Choroid plexus epithelial cell (primary cell): ENCODE data around the gene ZIC1.

Experiments used
- DNase-seq: peaks from one replicate; pipeline ENCODE4 v3.0.0-alpha.2; 2010; ENCODE audit warnings: low read depth
- H3K4me3 ChIP-seq: 2 replicates; pipeline ENCODE4 v1.5.1; 2011; ENCODE audit warnings: low read depth, mild to moderate bottlenecking, control low read depth, low read length, moderate library complexity
- TF ChIP-seq, protein P1 (sequence below): conservative IDR thresholded peaks from 2 replicates; pipeline ENCODE4 v1.5.1; 2011; ENCODE audit warnings: low read depth, mild to moderate bottlenecking, control low read depth, inconsistent platforms, low read length, moderate library complexity

ZIC1 gene

DNA sequence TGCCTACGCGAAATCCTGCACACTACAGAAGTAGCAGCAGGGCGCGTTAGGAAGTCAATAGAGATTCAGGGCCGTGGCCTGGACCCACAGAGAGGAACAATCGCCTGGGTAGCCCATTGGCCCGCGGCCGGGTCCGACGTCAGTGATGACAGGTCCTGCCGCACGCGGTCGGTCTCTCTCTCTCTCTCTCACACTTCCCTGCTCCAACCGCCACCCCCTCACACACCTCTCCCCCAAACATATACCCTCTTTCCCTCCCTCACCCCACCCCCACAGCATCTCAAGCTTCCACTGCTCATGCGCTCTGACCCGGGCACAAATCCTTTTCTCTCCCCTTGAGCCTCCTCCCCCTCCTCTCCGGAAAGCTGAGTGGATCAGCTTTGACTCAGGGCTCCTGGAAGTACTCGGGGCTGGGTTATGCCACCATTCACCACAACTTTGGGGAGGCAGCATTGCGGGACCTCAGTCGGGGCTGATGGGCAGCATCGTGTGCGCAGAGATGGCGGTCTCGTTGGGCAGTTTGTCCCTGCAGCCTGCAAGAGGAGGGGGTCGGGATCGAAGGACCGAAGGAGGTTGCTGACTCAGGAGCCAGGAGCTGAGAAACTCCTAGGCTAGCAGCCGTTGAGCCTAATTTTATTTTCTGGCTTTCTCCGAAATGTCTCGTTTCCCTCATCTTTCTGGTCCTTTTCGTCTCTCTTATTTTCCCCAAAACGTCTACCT, 11.8 kb upstream of the ZIC1 start:
- DNase-seq, result peak; percentile 99
- TF ChIP-seq, protein P1, sequence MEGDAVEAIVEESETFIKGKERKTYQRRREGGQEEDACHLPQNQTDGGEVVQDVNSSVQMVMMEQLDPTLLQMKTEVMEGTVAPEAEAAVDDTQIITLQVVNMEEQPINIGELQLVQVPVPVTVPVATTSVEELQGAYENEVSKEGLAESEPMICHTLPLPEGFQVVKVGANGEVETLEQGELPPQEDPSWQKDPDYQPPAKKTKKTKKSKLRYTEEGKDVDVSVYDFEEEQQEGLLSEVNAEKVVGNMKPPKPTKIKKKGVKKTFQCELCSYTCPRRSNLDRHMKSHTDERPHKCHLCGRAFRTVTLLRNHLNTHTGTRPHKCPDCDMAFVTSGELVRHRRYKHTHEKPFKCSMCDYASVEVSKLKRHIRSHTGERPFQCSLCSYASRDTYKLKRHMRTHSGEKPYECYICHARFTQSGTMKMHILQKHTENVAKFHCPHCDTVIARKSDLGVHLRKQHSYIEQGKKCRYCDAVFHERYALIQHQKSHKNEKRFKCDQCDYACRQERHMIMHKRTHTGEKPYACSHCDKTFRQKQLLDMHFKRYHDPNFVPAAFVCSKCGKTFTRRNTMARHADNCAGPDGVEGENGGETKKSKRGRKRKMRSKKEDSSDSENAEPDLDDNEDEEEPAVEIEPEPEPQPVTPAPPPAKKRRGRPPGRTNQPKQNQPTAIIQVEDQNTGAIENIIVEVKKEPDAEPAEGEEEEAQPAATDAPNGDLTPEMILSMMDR, result peak; percentile 40
- peak overlapping the region; percentile 83 for H3K4me3 ChIP-seq

DNA sequence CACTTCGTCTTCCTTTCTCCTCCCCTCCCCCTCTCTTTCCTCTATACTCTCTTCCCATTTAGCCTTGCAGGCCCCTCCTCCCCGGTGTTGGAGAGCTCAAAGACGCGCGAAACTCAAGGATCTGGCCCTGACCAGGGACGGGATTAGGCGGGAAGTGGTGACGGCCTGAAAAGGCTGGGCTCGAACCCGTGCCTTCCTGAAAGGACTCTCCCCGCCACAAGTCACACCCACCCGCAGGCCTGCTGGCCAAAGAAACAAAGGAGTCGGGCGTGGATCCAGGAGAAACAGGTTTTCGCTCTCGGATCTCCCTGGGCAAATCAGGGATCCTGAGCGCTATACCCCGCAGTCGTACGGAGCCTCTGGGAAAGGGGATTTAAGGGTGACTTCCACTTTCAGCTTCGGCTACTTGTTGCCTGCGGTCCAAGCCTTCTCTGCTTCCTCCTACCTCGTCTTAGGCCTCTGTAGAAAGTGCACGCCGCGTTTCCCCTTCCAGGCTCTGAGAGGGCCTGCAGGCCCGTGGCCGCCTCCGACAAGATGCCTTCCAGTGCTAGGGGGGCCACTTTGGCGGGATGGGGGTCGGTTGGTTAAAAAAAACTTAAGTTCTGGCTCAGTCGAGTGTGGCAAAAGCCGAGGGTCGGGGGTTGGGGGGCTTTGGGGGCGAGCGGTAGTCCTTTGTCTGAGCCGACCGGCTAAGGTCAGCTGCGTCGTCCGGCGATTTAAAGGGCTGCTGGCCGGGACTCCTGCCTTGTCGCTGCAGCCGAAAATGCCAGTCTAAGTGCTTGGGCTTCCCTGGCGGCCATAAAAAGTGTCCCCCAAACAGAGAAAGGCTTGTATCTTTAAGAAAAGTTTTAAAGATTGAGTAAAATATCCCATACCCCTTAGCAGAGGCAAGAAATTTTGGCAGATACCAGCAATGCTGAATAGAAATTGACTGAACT, 11.0 kb upstream of the ZIC1 start:
- H3K4me3 ChIP-seq, result peak overlapping the region; percentile 83
- TF ChIP-seq, protein P1, result no peak
- DNase-seq, result peak; percentile 67

DNA sequence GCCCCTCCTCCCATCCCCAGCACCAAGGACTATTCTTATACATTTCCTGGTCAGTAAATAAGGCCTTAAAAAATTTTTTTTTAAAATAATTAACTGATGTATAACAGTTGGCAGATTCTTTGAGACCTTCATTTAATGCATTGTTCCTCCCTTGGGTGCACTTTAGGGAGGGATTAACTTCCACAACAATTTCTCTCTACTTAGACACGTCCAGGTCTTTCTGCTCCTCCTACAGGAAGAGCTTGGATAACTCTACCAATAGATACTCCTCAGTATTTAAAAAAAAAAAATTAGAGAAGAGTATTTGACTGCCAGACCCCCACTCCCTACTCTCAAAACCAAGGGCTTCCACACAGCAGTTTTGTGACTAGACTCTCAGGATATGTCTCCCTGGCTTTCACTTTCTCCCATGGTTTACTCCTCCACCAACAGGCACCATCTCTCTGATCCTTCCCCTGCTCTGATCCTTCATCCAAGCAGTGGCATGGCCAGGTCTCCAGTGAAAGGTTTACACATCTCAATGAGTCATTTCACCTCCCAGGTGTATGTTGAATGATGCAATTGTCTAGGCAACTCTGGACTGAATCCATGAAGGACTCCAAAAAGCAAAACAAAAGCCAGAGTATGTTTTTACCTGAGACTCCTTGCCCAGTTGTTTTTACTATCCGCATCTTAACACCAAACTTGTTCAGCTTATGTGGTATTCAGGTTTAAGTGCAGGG, 10.2 kb upstream of the ZIC1 start:
- DNase-seq, result peak; percentile 55
- peak overlapping the region; percentile 83 for H3K4me3 ChIP-seq
- TF ChIP-seq, protein P1, result peak; percentile 10

DNA sequence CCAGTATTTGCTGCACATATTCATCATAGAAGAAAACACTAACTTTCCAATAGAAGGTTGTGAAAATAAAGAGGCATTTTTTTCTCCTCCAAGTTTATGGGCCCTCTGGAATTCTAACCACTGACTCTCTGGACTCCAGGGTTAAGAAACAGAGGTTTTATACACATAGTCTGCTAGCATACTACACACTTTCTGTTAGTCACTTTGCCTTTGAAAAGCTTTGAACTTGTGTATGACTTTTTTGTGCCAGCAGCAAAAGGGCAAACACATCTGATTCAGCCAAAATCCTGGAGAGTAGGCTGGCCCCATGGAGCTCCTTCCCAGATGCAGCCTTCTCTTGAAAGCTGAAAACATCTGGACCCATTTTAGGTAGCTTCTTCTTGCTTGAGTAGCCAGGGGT, 9.1 kb upstream of the ZIC1 start:
- DNase-seq, result peak; percentile 45
- TF ChIP-seq, protein P1, result no peak
- H3K4me3 ChIP-seq, result no peak overlapping the region

DNA sequence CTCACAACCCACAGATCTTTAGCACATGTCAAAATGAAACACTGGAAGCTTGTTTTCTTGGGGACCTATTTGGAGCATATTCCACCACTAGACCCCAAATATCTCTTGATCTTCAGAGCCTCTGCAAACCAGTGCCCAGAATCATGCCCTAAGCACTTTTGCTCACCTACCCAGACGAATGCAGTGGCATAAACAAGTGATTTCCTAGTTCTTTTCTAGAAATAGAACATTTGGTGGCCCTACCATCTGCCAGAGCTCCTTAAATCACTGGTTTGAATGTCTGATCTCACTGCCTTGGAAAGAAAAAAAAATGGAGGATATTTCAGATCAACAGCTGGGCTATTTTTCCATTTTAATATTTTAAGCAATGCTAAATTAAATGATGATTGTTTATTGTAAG, 8.2 kb upstream of the ZIC1 start:
- no peak overlapping the region for H3K4me3 ChIP-seq
- TF ChIP-seq, protein P1, result no peak
- no peak for DNase-seq

DNA sequence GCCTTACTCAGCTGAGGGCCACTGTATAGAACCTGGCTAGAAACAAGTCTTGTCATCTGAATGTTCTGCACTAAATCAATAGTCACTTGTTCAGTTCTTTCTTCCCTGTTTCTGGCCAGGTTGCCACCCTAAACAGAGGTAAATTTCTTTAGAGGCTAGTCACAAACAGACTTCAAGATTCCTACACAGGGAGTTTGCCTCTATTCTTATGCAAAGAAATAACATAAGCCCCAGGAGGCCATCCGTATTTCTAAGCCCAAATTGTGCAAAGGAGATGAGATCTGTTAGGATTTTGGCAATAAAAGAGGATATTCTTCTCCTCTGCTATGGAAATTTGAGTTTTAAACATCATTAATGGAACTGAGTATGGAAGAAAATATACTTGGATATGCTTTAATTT, 7.7 kb upstream of the ZIC1 start:
- H3K4me3 ChIP-seq, result no peak overlapping the region
- no peak for DNase-seq
- TF ChIP-seq, protein P1, result no peak
